NCI-H2107 treated with DMSO at 0.1 percent for 48 hours (cell line): Measurements from ENCODE around the gene PRICKLE4.
A peak's percentile ranks its signal among the peaks of the same experiment; 100 is the strongest.
"Not testable (repeated sequence)": the region's sequence is repeated elsewhere in the genome, so short reads cannot be mapped to it uniquely, and the experiment has no call there.

Experiments
- DNase-seq: peaks from one replicate; lab custom pipeline; 2025; ENCODE audit not compliant: unreplicated experiment; lab: John Stamatoyannopoulos, UW

Gene PRICKLE4

DNA sequence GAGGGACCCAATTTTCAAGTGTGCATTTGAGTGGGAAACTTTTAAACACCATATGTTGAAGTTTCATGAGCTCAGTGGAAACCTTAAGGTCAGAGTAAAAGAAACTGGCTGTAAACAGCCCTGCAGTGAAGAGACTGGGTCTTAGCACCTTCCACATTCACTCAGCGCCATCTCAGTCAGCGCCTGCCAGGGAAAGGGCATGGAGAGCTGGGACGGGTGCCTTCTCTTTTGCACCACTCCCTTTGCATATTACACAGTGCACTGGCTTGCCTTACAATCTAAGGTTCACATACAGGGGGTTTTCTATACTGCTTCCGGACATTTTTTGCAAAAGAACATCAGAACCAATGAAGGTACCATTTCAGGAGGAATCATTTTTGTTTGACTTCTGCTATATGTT is 11.4 kb downstream of the PRICKLE4 start:
- no peak for DNase-seq

DNA sequence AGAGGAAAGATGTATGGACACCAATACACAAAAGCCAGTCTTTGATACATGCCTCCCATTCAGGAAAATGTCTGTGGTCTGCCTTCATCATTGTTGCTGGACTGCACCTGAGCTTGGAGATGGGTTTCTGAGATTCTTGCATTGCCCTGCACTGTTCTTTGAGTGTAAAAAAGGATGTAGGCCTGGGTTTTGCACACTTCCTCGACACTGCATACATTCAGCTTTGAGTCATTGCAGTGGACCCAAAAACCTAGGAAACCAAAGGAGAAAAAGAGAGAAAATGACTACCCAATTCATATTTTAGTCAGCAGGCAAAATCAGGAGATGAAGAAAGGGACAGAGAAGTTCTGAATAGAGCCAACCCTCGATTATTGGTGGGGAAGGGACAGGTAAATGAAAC is 15.9 kb downstream of the PRICKLE4 start:
- DNase-seq: no peak

DNA sequence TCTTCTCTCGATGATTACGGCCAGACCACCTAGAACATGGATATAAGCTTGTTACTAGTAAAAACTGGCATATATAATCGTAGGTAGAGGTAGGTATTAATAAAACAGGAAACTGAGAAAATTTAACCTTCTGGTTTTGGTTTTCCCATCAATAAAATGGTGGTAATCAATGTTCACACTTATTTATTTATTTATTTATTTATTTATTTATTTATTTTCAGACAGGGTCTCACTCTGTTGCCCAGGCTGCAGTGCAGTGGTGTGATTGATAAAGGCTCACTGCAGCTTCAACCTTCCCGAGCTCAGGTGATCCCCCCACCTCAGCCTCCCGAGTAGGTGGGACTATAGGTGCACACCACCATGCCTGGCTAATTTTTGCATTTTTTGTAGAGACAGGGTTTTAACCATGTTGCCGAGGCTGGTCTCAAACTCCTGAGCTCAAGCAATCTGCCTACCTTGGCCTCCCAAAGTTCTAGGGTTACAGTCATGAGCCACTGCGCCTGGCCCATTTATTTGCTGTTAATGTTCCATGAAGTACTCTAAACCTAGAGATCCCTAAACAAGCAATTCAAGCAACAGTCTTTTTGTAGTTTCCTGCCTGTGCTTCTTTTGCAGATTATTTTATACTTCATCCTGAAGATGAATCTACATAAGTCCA is 18.4 kb downstream of the PRICKLE4 start:
- no peak for DNase-seq

DNA sequence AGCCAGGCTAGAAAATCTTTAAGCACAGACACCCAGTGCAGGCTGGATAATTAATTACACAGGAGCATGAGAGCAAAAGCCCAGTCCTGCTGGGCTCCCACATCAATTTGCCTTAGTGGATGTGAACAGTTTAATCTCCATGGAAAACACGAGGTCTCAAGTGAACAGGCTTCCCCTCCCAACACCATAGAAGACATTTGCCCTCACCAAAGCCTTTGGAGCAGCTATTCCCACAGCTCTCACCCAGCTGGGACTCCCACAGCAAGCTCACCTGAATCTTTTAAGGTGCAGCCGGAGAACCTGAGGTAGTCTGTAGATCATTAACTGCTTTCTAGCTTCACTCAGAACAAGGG is 19.0 kb downstream of the PRICKLE4 start:
- no peak for DNase-seq

DNA sequence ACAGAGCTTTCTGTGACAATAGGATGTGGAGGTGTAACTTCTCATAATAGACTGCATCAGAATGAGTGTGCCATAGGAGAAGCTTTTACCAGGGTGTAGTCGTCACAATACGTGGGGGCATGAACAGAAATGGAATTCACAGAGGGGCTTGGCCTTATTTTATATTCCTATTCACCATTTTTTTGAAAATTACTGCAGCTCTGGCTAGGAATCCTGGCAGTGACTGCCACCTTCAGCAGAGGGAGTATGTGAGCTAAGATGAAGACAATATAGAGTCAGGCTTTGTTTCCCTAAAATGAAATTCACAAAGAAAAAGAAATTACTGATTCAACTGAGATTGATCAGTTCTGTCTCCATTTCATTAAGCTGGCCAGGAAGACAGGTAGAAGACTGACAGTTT is 20.8 kb downstream of the PRICKLE4 start:
- DNase-seq: no peak

DNA sequence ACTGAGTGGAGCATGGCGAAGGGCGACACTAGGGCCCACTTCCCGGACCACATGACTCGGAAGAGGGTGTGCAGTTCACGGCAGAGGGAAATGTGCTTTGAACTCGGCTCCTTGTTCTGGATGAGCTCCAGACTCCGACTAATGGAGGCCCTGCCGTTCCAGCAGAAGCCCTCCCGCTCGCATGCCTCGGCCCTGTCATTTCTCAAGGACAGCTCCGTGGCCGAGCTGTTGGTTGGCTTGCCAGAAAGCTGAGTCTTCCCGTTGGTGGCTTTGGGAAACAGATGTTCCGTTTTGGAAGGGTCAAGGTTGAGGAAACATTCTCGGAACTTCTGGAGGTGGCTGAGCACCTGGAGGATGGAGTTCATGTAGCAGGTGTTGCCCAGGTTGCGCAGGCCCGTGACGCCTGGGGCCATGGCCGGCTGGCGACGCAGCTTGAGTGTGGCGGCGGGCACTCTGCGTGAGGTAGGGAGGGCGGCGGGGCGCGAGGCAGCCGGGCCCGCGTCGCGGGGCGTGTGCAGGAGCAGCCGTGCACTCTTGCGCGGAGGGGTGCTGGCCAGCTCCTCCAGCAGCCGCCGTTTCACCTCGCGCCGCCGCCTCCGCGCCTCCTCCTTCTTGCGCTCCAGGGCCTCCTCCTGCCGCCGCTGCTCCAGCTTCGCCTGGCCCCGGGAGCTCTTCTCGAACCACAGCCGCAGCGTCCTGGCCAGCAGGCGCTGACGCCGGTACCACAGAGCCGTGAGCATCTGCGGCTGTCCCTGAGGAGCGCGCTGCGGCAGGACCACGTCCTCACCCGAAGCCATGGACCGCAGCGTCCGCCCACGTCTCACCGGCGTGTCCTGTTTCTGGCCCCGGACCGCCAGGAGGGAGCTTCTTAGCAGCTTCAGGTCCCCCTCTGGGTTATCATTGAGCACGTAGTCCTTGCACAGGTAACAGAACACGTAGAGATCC is 25.5 kb downstream of the PRICKLE4 start:
- no peak for DNase-seq

DNA sequence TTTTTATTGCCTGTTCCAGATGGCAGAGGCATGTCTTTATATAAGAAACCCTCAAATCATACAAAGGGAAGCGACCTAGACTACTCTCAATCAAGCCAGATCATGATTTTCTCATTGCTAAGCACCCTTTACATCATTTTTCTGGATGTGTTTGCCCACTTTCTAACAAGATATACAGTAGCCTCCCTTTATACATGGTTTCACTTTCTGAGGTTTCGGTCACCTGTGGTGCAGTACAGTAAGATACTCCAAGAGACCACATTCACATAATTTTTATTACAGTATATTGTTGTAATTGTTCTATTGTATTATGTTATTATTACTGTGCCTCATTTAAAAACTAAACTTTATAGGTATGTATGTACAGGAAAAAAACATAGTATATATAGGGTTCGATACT is 30.5 kb downstream of the PRICKLE4 start:
- DNase-seq: no peak

DNA sequence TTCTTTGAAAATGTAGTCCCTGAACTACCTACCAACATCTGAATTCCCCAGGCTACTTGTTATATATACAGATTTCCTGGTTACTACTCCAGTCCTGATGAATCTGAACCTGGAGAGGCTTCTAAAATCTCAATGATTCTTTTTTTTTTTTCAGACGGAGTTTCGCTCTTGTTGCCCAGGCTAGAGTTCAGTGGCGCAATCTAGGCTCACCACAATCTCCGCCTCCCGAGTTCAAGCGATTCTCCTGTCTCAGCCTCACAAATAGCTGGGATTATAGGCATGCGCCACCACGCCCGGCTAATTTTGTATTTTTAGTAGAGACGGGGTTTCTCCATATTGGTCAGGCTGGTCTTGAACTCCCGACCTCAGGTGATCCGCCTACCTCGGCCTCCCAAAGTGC is 31.4 kb downstream of the PRICKLE4 start:
- not testable (repeated sequence) for DNase-seq

DNA sequence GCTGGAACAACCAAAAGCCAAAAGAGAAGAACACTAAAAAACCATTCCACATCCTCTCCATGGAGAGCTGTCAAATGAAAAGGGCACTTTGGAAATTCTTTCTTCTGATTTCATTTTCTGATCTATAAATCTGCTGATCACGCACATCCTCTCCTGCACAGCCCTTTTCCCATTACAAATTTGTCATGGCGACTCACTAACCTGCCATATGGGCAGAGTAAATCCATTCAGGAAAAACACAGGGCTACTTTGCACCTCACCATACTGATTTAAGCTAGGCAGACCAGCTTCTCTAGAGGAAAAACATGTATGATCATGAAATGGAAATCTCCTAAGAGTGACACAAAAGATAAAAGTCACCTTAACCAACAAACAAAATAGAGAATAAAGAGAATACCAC is 32.9 kb downstream of the PRICKLE4 start:
- DNase-seq: no peak

DNA sequence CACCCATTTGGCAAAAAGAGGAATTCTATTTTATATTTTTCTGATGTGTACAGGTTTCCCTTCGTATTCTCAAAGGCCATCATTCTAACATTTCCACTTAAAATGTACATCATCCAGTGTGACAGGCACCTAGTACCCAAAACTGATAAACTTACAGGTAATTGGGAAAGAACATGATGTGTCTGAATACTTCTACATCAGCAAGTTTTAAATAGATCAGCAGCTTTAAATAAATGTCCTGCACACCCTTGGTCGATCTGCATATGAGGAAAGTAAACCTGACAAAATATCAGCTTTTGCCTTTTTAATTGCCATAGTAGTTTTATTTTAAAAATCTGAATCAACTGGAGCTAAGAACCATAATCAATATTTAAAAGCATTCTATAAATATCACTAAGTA is 33.4 kb downstream of the PRICKLE4 start:
- no peak for DNase-seq

DNA sequence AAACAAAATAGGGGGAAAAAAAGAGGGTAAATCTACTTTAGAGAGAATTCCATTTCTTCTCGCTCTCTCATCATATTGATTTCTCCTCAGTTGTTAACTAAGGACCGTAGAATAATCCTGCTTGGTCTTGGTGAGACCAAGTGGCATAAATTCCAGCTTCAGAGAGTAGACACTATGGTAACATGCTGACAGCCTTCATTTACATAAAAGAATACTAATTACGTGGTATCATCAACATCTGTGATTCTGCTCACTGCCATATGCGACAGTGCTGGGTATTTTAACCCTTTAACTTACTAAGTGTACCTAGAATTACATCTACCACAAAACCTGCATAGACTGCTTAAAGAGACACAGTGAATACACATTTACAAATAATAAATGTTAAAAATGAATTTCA is 34.0 kb downstream of the PRICKLE4 start:
- no peak for DNase-seq

DNA sequence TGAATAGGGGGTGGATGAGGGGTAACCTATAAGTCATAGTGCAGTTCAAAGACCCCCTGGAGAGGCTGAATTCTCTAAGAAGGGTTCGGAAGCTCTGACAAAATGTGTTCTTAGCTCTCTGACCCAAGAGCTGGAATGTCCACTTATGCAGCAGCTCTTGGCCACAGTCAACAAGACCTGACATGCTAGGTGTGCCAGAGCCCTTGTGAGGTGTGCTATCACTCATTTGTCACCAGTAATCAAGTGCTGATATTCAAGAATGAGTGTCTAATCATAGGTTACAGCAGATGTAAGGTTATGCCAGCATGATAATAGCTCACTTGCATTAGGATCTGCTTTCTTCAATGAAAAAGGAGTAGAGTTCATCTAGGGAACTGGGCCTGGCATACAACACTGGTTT is 35.0 kb downstream of the PRICKLE4 start:
- DNase-seq: no peak

DNA sequence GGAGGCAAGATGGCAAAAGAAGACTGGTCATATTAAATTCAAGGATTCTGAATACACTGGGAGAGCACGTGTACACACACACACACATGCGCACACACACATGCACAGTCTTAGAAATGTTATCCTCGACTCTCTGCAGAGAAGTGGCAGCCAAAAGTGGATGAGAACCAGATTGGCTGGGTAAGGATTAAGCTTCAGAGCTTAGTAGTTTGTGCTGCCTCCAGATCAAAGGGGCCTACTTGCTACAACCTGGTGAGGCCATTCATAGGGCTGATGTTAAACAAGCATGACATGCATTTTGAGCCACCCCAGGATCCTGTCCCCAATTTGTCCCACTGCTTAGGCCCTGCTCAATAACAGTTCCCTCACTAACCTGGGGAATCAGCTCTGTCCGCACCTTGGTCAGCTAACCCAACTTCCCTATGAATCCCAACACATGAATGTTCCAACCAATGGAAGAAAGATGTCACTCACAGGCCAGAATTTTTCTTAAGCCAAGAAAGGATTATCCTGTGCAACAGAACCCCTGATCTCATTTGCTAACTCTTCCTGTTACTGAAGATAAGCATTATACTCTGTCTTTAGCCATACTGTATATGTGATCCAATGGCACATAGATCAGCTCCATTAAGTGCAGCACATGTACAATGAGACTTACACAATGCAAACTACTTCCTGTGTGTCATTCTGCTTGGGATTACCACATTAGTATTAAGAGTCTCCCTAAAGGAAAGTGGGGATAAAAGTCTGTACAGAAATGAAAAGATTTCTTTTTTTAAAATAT is 37.9 kb downstream of the PRICKLE4 start:
- DNase-seq: no peak

DNA sequence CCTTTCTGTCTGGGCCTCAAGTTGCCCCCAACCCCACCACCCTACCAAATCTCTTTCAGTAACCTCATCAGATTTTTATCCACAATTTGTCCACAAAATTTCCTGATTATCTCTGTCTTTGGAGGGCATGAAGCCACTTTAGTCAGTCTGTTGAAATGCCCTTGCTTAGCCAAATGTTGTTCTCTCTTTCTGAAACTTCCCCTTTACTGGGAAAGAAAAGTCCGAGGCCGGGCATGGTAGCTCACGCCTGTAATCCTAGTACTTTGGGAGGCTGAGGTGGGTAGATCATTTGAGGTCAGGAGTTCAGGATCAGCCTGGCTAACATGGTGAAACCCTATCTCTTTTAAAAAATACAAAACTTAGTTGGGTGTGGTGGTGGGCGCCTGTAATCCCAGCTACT is 40.7 kb downstream of the PRICKLE4 start:
- no peak for DNase-seq

DNA sequence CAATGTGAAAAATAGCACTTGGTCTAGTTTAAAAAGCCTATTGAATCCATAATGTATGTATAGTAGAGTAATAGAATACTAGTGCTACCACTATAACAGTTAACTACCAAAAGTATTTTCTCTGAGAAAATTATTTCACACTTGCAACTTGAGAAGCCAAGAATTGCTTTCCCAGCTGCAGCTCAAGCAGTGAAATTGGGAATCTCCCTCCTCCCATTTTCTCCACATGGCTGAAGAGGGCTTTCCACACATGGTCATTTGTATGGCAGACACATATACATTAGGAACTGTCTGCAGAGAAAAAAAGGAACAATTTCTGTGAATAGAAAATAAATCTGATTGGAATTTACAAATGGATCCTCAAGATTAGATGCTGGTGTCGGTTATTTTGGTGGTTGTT is 41.4 kb downstream of the PRICKLE4 start:
- no peak for DNase-seq

DNA sequence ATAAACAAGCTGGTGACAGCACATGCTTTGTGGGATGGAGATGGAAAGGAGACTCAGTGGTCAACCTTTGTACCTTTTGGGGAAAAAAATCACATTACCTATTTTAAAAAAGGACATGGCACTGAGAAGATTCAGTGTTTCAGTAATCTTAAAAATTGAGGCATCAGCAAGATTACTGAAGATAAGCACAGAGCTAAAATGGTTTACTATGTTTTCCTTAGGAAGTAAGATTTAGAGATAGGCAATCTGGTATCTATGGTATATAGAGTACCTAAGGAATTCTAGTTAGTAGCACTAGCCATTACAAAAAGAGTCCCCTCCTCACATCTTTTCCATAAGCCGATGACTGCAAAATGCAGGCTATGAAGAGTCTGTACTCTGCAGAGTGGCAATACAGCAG is 42.6 kb downstream of the PRICKLE4 start:
- DNase-seq: no peak

DNA sequence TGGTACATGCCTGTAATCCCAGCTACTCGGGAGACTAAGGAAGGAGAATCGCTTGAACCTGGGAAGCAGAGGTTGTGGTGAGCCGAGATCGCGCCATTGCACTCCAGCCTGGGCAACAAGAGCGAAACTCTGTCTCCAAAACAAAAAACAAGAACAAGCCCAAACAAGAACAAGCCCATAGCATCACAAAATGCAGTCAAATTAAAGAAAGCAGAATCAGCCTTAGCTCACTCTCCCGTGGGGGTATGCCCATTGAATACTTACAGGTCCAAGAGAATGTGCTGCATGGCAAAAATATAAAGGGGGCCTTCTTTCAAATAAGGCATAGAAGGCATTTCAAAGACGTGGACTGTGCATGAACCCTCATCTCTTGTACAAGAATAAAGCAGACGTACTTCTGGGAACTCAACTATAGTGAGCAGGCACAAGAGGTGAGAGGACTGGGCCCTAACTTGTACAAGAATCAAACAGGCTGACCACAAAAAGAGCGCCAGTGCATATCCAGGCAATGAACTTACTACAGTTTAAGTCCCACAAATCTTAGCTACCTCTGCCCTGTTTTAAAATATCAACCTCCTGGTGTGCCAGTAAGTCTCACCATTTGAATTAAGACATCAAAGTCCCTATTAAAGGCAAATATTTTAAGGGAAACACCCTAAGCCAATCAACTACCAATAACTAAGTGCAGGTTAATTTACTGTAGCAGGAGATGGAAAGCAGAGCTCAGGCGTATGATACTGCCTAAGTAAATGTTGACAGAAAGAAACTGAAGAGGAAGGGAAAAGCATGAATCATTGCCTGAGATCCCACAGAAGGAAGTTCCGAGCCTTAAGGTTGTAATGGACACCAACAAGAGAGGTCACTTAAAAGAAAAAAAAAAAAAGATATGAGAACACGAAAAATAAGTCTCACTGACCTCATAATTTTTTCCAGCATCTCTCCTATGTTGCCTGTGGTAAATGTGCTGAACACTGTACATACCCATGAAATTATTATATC is 44.3 kb downstream of the PRICKLE4 start:
- no peak for DNase-seq

DNA sequence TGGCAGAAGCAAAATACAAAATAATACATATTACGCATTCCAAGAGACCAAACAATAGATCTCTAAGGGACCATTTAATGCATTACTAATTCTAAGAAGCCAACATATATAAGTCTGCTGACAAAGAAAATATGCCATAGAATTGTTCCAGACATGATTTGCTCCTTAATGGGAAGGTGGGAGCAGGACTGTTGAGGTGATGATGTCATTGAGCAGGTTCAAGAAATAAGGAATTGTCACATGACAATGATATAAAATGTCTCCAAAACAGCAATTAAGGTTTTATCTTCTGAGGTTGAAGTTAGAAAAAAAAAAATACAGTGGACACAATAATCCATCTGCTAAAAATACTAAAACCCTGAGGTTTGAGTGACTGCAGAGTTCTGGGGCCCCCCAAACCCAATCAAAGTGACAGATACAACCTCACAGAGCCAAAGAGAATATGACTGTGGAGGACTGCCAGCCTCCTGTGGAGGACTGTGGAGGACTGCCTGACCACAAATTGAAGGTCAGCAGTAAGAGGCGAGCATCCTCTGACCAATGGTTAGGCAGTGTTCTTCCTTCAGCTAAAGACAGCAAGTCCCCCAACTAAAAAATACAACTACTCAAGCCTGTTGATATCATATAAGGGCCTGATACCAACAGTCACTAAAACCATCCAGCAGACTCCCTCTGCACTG is 45.9 kb downstream of the PRICKLE4 start:
- no peak for DNase-seq

DNA sequence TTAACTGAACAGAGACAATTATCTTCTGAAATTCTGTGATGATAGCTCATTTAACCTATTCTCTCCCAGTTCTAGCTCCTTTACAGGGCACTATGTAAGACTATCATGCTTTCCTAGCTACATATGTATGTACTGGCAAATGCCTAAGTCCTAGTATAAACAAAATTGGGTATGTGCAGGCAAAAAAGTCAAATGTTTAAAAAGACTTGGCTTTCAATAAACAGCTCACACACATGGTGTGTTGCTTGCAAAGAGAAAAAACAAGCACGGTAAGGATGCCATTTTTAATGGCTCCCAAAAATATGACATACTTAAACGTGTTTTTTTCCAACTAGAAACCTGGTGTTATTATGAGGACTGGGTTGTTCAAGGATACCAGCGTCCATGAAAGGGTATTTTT is 51.7 kb downstream of the PRICKLE4 start:
- no peak for DNase-seq

DNA sequence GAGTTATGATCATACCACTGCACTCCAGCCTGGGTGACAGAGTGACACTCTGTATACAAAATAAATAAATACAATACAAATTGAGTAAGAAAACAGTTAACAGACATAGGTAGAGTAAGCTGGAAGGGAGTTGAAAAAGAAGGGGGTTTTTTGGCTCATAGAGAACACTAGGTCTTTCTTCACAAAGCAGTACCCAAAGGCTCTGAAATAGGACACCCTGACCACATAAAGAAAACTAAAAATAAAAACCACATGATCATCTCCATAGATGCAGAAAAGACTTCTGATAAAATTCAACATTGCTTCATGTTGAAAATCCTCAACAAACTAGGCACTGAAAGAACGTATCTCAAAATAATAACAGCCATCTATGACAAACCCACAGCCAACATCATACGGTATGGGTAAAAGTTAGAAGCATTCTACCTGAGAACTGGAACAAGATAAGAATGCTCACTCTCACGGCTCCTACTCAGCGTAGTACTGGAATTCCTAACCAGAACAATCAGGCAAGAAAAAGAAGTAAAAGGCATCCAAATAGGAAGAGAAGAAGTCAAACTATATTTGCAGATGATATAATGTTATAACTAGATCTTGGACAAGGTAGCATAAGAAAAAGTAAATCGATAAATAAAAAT is 55.6 kb downstream of the PRICKLE4 start:
- peak; percentile 26 for DNase-seq
